ENCODE data around the gene TNIP2.

DNA sequence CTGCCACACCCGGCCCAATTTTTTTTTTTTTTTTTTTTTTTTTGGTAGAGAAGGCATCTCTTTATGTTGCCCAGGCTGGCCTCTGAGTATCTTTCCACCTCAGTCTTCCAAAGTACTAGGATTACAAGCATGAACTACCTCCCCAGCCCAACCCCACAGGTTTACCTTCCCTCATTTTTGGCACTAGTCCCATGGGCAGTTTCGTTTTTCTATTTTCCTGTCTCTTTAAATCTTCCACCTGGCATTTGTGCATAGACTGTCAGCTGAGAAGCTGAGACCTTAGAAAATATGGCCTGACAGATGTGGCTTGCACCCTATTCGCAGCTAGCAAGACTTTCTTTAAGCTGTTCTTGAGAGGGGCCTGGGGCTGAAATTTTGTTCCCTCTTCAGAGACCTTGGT is 27.9 kb downstream of the TNIP2 start:
- TF ChIP-seq, protein P1, sequence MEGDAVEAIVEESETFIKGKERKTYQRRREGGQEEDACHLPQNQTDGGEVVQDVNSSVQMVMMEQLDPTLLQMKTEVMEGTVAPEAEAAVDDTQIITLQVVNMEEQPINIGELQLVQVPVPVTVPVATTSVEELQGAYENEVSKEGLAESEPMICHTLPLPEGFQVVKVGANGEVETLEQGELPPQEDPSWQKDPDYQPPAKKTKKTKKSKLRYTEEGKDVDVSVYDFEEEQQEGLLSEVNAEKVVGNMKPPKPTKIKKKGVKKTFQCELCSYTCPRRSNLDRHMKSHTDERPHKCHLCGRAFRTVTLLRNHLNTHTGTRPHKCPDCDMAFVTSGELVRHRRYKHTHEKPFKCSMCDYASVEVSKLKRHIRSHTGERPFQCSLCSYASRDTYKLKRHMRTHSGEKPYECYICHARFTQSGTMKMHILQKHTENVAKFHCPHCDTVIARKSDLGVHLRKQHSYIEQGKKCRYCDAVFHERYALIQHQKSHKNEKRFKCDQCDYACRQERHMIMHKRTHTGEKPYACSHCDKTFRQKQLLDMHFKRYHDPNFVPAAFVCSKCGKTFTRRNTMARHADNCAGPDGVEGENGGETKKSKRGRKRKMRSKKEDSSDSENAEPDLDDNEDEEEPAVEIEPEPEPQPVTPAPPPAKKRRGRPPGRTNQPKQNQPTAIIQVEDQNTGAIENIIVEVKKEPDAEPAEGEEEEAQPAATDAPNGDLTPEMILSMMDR (IDR thresholded peaks at IDR 0.05), result no peak
- TF ChIP-seq POLR2AphosphoS5 (IDR thresholded peaks at IDR 0.05), result no peak
- no peak for TF ChIP-seq POLR2A (IDR thresholded peaks at IDR 0.05)
- TF ChIP-seq EP300 (IDR thresholded peaks at IDR 0.05), result no peak

Data from suprapubic skin (tissue), 4 donors.